GM18499 (cell line): Measurements from ENCODE around the gene MED13L.

Source experiments
- ATAC-seq: cut with Tn5 transposase; IDR thresholded peaks from one replicate; pipeline ENCODE4 v1.9.1; 2021; ENCODE audit warnings: moderate number of reproducible peaks; ENCODE audit not compliant: insufficient read depth, unreplicated experiment

Gene MED13L

GRCh38 chr12:116160231-116160630 lies 117.3 kb downstream of the MED13L start:
- ATAC-seq: no peak

DNA sequence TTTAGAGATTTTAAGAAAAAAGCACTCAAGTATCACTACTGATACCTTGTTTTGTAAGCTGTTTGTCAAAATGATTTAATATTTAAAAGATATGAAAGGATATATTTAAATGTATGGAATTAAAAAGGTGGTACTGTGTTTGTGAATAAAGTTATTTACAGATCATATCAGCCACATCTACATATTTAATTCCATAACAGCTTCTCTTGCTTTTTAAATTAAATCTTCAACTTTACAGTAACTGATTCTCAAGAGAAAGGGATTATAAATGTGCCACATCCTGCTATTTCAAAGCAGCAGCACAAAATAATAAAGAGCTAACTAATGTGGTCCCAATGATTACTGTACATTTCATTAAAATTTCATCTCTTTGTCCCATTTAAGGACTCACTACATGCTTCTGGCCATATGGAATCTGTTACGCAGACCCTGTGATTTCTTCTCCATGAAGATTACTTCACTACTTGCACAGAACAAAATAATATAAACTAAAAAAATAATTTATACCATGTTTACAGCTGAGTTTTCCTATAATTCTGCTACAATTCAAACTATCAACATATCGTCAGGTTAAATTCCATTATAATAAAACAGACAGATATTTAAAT lies 117.8 kb downstream of the MED13L start:
- ATAC-seq: no peak

GRCh38 chr12:116159175-116159574 lies 118.3 kb downstream of the MED13L start:
- ATAC-seq: no peak

DNA sequence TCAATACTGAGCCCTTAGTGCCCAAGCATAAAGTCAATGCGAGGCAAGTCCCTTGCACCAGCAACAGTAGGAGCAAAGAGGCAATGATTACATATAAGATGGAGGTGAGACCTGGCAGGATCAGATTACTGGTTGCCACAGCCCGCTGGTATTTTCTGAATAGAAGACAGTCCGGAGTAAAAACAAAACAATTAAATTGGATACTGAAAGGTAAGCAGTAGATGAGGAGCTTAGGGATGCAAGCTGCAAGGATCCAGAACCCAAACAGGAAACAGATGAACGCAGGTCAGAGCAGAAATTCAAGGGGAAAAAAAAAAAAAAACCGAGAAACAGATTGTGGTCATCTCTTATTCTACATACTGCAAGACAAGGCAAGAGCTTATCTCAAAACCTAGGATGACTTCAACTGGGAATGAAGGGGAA lies 119.6 kb downstream of the MED13L start:
- ATAC-seq: no peak

DNA sequence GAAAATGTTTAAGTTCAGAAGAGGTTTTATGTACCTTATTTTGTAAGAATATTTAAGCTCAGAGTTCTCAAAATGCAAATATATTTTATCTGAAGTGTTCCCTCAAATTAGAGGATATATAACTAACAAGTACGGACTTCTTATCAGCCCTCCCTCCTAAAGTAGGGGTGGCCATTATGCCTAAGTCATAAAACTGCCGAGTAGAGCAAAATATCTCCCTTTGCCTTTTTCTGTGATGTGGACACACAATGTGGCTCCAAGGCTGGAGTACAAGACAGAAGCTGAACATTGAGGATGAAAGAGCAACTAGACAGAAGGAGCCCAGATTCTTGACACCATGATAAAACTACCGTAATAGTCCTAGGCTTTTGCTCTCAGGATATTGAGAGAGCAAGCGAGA lies 120.9 kb downstream of the MED13L start:
- no peak for ATAC-seq

DNA sequence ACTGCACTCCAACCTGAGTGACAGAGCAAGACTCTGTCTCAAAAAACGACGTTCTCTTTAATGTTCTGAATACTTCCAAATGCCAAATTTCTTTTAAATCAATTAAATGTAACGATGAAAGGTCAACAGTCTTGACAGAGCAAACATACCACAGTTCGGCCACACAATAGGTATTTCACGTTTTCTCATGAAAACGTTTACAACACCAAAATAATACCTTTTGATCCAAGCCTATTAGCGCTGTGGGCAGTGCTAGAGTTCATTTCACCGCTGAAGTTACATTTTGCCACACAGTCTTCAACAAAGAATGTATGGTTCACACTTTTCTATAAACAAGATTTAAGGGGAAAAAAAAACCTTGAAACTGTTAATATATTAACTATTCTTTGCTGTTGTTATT lies 122.1 kb downstream of the MED13L start:
- ATAC-seq: no peak

GRCh38 chr12:116153983-116154382 lies 123.5 kb downstream of the MED13L start:
- no peak for ATAC-seq

GRCh38 chr12:116153113-116153512 lies 124.4 kb downstream of the MED13L start:
- no peak for ATAC-seq

GRCh38 chr12:116152268-116152667 lies 125.2 kb downstream of the MED13L start:
- ATAC-seq: no peak

GRCh38 chr12:116150452-116150851 lies 127.0 kb downstream of the MED13L start:
- ATAC-seq: no peak

DNA sequence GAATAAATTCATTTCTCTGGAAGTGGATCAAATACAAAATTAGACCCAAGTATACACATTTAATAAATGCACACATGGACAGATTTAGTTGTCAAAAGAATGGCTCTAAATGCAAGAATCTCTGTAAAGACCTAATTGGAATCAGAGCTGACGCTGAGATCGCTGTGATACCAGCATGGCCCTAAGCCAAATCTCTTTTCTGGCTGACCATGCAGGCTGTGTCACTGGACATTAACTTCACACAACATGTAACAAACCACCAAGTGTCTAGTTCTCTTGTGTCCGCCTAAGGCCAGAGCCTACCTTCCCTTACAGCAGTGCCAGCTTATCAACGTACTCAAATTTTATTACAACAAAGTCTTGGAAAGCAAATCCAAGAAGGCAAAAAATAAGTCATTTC lies 127.5 kb downstream of the MED13L start:
- no peak for ATAC-seq

DNA sequence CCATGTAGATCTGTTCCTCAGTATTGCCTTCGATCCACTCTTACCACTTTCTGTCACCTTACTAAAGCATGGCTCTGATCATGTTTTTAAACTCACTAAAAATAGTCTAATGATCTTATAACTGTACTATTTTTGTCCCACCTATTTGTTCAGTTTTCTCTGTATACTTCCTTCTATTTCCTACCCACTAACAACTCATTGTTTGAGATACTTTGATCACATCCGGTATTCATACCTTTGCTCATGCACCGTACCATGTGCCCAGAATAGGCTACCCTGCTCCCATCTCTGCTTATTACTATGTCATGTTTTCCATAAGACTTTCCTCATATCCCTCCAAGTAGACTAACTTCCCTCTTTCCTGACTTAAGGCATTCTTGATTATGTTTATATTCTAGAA lies 128.6 kb downstream of the MED13L start:
- no peak for ATAC-seq

DNA sequence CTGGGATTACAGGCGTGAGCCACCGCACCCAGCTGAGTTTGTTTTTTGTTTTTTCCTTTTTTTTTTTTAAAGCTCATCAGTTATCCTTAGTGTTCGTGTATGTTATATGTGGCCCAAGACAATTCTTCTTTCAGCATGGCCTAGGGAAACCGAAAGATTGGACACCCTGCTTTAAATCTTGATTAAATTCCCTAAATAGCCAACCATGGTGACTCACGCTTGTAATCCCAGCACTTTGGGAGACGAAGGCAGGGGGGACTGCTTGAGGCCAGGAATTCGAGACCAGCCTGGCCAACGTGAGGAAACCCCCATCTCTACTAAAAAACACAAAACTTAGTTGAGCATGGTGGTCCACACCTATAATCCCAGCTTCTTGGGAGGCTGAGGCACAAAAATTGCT lies 131.1 kb downstream of the MED13L start:
- ATAC-seq: no peak

DNA sequence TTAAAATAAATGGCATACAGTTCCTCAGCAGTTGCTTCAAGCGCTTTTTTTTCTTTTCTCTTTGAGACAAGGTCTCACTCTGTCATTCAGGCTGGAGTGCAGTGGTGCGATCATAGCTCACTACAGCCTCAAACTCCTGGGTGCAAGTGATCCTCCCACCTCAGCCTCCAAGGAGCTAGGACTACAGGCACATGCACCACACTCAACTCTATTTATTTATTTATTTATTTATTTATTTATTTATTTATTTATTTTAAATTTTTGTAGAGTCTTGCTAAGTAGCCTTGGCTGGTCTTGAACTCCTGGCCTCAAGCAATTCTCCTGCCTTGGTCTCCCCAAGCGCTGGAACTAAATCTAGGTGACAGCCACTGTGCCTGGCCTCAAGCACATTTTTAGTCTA lies 132.0 kb downstream of the MED13L start:
- no peak for ATAC-seq

GRCh38 chr12:116144384-116144783 lies 133.1 kb downstream of the MED13L start:
- ATAC-seq: no peak

GRCh38 chr12:116143909-116144308 lies 133.6 kb downstream of the MED13L start:
- no peak for ATAC-seq

GRCh38 chr12:116142936-116143898 lies 134.3 kb downstream of the MED13L start:
- no peak for ATAC-seq

GRCh38 chr12:116141833-116142162 lies 135.7 kb downstream of the MED13L start:
- no peak for ATAC-seq

GRCh38 chr12:116141110-116141832 lies 136.2 kb downstream of the MED13L start:
- no peak for ATAC-seq

DNA sequence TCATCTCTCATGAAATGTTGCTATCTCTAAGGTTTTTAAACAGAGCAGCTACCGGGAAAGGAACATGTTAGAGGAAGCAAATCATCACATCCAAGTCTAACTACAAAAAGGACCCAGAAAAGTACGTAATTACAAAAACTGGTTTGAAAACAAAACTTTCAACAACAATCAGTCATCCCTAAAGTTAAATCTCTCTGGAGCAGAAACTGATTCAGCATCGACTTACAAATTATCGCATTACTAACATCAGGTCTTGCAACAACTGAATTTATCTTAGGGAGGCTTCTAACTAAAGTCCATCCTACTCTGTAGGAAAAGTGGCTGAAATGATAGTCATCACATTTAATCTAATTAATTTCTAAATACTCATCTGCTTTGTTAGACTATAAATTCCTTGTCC lies 137.0 kb downstream of the MED13L start:
- ATAC-seq: no peak

DNA sequence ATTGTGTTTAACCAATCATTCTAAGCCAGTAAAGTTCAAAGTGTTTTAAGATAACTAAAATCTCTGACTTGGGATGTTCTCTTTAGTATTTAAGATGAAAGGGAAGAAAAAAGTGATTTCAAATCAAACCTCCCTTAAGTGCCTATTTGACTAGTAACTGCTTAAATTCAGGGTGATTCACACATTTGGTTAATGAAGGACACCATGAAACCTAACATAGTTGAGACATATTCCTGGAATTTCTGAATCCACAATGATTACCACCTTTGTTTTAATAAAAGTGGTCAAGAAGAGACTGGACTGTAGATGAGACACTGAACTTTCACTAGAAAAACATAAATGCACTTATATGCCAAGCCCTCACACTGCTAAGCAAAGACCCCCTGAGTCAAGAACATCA lies 138.7 kb downstream of the MED13L start:
- ATAC-seq: no peak
